DMS 273 (cell line): Measurements from ENCODE around the gene RAB17.

Experiments used
- DNase-seq: peaks from one replicate; lab custom pipeline; 2025; ENCODE audit not compliant: unreplicated experiment; lab: John Stamatoyannopoulos, UW

The RAB17 gene

DNA sequence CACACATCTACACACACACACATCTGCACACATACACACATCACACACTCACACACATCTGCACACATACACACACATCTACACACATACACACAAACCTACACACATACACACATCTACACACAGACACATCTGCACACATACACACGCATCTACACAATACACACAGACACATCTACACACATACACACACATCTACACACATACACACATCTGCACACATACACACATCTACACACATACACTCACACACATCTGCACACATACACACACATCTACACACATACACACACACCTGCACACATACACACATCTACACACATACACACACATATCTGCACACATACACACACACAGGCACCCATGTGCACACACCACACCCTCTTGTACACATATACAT lies 24.6 kb downstream of the RAB17 start:
- no peak for DNase-seq

DNA sequence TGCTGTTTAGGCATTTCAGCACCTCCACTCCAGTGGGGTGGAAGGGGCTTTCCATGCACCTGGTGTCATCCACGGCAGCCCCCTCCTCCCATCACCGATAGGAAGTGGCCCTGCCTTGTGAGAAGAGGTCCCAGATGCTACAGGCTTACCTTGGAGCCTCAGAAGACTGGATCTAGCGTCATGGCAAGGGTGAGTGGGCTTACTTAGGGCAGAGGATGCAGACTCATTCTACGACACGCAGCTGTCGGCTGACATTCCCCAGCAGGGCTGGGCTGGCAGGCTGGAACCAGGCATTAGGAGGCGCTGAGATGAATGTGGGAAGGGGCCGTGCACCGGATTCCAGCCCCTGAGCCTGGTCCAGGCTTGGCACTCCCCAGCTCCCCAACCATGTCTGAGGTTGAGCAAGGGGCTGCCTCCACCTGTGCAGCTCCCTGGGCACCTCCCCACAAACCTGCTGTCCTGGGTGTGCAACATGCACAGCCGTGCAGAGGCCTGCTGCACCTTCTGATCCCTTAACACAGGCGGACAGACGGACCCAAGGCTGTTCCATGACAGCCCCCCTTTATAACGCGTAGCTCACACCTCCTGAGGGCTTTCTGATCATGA lies 25.9 kb downstream of the RAB17 start:
- no peak for DNase-seq

DNA sequence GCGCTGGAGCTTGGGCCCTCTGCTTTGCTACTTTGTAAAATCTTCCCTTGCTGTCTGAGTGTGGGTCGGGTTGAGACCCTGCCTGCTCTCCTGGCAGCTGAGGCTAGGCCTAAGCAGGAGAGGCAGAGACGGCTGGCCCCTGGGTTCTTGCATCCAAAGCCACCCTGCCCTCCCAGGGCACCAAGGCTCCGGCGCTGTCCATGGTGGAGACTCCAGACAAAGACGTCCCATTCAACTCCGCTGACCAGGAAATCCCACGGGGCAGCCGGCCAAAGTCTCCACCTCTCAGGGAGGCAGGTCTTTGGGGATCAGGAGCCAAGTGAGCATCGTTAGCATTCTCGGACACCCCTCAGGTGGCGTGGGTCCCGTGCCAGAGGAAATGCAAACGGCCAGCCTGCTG lies 26.7 kb downstream of the RAB17 start:
- DNase-seq: no peak

DNA sequence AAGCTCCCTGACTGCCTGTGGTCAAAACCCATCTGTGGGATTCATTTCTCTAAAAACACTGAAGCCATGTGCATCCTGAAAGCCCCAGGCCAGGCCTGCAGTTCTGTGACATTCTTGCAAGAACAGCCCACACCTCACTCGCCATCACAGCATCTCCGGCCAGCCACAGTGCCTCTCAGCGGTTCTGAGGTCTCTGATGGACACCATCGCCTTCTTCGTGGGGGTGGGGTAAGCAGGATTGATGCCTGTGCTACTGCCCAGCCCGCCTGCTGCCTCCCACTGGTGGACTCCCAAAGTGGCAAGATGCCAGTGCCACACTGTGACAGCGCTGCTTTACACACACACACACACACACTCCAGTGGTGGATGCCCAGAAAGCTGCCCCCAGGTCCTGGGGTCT lies 29.3 kb downstream of the RAB17 start:
- DNase-seq: no peak

DNA sequence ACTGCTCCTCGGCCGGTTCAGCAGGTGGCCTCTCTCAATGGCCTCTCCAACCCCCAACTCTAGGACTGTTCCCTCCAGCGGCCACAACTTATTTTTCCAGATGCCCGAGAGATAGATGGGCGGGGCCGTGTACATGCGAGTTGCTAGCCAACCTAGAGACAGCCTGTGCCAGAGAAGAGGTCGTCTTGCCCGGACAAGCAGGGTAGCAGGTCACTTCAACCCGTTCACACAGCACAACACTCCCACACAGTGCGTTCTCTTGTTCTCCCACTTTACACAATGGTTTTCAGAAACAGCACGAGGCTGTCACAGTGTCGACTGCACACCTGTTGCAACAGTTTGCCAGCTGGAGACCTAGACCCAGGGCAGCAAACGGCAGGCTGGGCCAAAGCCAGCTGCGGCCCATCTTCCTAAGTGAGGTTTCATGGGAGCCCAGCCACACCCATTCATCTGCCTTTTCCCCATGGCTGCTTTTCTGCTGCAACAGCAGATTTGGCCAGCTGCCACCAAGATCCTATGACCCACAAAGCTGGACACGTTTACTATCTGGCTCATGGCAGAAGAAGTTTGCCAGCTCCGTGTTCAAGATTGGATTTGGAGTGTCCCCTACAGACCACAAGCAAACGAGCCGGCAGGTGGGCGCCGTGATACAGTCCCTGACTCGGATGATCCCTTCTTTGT lies 31.4 kb downstream of the RAB17 start:
- DNase-seq: peak; percentile 91

DNA sequence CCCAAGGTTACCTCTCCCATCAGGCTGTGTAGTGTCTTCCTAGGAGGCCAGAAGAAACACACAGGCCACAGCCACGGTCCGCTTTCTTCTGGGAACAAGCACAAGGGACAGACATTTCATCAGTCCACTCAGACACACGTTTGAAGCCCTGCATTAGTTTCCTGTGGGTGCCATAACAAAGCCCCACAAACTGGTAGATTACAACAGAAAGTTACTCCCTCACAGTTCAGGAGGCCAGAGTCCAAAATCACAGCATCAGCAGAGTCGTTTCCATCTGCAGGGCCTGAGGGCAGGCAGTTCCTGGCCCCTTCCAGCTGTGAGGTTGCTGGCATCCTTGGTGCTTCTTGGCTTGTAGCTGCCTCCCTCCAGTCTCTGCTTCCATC lies 32.9 kb downstream of the RAB17 start:
- no peak for DNase-seq

DNA sequence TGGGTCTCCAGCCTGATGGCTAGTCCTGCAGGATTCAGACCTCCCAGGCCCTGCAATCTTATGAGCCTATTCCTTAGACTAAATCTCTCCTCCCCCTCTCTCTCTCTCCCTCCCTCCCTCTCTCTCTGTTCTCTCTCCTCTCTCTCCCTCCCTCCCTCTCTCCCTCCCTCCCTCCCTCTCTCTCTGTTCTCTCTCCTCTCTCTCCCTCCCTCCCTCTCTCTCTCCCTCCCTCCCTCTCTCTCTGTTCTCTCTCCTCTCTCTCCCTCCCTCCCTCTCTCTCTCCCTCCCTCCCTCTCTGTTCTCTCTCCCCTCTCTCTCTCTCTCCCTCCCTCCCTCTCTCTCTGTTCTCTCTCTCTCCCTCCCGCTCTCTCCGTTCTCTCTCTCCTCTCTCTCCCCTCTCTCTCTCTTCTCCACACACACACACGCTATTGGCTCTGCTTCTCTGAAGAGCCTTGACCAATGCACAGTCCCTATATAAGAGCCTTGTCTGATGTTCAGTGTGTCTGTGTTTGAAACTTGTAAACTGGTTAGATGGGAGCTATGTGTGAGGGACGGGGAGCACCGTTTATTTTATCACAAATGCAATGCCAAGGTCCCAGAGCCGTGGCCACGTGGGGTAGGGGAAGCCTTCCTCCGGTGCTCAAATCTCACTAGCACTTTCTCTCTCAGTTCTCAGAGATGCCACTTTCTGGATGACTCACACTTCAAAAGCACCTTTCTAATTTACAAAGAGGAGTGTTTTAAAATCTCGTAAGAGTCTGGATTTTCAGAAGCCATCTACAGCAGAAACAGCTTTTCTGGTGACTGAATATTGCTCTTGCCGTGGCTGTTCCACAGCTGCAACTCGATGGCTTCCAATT lies 33.5 kb downstream of the RAB17 start:
- DNase-seq: no peak

DNA sequence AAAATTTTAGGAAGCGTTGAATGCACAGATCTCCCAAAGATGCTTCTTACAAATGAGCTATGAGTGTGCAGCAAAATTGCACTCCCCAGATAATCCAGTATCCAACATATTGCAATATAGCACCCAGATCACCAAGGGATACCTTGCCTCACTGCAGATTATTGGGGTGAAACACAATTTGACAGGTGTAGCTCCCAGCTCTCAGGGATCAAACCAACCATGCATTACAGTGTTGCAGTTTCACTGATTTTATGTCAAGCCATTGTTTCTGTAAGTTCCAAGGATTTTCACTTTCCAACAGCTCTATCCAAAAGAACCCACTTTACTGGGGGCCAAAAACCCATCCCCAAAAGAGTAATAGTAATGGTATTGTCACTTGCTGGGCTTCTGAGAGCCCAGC lies 35.0 kb downstream of the RAB17 start:
- DNase-seq: no peak

DNA sequence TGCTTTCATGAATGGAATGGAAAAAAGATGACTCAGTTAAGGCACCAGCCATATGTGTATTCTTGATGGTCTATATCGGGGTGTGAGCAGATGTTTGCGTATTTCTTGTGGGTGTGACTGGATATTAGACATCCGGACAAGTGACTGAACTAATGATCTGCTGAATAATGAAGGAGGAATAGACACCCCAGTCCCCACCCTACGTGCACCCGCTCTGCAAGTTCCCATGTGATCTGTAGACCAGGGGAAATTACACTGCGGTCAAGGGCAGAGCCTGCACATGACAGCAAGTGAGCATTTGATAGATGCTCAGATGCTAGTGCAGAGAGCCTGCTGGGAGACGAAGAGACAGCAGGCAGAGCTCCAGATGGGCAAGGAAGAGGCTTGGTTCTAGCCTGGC lies 36.6 kb downstream of the RAB17 start:
- DNase-seq: no peak

DNA sequence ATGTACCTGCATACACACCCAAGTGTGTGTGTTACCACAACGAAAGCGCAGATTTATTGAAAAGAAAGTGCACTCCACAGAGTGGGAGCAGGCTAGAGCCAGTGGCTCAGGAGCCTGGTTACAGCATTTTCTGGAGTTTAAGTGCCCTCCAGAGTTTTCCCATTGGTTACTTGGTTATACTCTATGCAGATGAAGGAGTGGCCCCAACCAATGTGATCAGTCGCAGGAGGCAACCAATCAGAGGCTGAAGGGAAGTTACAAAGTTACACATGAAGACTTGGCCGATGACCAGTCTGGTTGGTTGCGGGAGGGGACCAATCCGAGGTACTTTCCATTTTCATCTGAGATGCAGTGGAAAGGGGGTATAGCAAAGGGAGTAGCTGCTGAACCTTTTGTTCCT lies 37.6 kb downstream of the RAB17 start:
- no peak for DNase-seq

DNA sequence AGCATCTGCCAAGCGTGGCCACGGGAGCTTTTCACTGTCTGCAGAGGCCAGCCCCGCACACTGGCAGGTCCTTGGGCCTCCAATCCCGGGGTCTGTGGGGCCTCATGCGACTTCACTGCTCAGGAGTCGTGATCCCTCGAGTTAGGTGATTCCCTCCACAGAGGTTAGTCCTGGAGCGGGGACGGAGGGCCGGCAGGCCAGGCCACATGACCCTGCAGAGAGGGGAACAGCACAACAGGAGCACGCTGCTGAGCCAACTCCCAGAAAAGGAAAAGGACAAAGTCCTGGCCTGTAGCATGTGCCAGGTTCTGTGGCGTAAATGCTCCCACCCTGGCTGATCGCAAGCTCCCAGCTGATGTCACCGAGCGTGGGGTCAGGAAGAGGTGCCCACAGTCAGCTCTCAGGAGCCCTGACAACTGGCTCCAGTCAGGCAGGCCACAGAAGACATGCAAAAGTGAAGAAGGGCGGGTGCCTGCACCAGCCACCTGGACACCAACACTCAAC lies 39.4 kb downstream of the RAB17 start:
- no peak for DNase-seq

DNA sequence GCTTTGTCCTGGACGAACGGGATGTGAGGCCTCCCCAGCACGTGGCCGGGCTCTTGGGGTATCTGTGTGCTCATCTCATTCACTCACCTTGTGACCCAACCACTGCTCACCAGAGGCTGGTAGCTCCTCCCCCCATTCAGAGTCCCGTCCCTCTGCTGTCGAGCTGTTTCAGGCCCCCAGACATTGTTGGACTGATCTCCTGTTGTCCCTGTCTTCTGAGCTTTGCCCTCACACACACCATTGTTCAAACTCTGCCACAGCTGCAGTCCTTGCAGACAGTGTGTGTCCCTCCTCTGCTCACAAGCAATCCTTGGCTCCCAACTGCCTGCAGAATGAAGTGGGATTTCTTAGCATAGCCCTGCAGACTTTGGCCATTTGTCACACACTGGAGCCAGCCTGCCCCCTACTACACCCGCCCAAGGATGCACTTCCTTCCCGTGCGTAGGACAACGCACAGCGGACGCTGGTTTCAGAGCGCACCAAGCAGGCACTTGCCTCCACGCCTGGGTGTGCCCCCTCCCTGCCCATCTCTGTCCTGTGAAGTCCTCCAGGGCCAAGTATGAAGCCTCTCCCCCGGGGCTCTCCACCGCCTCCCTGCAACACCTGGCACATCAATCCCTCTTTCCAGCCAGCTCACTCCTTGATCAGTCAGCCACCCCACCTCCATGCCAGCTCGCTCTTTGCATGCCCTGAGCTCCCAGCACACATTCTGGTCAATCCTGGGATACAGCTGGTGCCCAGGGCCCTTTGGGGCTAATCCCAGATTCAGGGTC lies 40.7 kb downstream of the RAB17 start:
- DNase-seq: no peak

DNA sequence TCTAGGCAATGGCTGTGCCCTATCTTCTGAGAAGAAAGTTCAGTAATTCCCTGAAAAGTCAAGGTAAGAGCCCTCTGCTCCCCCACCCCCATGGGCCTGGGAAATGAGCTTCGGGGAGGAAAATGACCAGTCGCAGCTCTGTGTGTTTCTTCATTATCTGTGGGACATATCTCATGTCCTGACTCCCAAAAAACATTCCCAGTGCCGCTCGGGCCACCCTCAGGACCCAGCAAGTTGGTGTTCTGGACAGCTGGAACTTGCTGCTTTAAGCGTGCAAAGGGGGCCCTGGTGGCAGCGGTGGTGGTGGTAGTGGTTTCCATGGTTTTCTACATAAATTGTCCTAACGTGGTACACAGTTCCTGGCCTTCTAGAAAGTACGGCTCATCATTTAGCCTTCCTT lies 41.3 kb downstream of the RAB17 start:
- no peak for DNase-seq

DNA sequence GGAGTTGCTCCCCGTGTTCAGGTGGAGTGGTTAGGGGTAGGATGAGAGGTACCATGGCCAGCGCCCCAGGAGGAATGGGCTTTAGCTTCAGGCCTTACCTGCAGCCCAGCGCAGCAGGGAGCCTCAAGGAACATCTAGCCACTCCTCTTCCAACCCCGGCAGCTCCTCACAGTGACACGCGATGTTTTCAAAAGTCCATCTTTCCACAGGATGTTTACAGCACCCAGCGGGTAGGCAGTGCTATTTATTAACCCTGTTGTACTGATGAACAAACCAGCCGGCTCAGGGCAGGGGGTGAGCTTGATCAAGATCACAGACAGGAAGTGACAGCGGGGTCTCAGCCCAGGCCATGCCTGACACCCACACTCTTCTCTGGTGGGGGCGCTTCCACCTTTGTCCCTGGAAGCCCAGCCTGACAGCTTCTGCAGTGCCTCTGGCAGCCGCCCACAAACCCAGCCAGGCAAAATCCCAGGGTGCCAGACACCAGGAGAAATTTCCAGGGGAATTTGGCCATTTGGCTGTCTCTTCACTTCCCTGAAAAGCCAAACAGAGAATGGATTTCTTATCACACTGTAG lies 42.6 kb downstream of the RAB17 start:
- no peak for DNase-seq

DNA sequence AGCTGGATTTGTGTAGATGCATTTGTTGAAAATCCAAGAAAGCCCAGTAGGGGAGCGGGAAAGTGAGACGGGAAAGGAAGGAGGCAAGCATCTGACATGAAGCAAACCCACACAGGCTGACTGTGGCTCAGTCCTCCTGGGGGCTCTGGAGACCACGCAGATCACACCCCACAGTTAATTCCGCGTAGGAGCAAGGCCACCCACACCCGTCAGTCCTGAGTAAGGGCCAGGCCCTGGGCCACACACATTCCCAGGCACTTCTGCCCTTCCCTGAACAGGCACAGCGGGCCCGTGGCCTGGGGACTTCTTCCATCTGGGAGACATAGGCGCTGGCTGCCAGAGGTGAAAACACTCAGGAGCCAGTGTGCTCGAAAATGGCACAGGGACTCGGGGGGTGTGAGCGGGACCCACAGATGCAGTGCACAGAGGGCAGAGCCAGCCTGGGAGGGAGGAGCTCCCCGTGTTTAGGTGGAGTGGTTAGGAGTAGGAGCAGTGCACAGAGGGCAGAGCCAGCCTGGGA lies 43.6 kb downstream of the RAB17 start:
- no peak for DNase-seq

DNA sequence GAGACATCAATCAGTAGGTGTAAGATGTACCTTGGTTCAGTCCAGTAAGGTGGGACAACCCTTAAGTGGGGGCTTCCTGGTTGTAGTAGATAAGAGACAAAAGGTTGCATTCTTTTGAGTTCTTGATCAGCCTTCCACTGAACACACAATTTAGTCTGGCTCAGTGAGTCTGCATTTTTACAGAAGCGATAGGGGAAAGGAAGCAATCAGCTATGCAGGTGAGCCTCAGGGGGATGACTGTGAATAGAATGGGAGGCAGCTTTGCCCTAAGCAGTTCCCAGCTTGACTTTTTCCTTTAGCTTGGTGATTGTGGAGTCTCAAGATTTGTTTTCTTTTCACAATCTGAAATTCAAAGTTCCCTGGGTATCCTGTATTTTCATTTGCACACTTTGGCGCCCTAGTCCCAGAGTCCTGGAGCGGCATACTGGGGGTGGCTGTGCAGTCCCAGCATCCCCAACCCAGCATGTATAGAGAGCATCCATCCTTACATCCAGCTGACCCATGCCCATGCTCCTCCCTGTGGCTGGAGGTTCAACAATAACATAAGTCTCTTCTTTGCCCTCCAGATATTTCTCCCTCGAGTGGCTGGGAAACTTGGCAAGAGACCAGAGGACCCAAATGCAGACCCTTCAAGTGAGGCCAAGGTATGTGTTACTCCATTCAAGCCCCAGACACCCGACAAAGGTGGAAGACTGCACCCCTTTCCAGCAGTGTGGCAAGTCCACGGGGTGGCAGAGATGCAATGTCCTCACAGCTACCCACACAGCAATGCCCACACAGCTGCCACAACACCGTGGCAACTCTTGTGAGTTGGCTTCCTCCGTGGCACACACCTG lies 44.3 kb downstream of the RAB17 start:
- no peak for DNase-seq

DNA sequence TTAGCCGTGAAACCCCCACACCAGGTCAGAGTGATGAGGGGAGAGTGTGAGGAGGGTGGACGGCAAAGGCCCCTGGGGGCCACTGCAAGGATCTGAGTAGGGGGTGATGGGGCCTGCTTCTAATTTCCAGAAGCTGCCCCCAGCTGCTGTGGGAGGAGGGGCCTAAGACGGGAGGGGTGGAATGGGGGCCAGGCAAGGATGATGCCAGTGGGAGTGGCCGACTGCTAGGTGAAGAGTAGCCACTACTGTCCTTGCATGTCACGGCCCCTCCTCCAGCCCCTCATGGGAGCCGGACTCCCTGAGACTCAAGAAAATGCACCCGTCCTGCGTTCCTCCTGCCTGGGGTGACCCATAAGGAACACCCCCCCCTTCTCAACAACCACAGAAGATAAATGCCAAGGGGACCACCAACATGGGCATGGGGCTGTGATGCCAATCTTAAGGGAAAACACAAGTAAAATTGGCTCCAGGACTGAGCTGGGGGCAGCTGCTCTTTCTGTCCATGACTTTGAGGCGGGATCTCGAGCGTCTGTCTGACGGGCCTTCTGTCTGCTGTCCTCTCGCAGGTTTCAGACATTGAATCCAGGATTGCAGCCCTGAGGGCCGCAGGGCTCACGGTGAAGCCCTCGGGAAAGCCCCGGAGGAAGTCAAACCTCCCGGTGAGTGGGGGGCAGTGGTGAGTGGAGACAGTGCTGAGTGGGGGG lies 48.4 kb downstream of the RAB17 start:
- peak; percentile 38 for DNase-seq

DNA sequence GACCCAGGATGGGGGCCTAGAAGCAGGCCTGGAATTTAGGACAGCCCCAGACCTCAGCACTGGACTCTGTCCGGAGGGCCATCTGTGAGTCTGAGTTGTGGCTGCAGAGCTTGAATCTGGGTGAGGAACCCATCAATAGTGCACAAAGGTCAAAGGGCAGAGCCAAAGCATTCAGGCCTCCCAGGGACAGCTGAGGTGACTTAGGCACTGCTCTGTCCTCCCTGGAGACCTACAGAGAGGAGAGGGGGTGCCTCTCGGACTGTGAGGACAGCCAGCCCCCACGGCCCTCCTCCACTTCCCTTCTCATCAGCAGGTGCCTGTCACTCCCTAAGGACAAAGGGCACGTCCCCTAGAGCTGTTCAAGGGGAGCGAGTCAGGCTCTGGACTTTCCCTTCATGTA lies 49.3 kb downstream of the RAB17 start:
- no peak for DNase-seq

DNA sequence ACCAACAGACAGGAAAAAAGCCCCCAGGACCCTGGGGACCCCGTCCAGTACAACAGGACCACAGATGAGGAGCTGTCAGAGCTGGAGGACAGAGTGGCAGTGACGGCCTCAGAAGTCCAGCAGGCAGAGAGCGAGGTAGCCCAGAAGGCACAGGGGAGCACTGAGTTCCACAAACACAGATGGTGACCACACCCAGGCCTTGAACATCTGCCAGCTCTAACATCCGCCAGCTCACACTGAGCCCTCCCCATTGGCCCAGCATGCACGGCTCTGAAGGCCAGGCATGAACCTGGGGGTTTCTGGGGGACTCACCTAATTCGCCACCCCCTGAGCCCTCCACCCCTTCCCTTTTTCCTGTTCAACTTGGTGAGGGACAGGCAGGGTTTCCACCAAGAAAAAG lies 49.7 kb downstream of the RAB17 start:
- peak; percentile 92 for DNase-seq
